Measurements from ENCODE around the gene CEACAM20. TPM values are rescaled to one million over a fixed set of nuclear protein-coding genes. Genes with fewer than 3 reads are reported as not detected.
"Not testable (repeated sequence)": the region's sequence is repeated elsewhere in the genome, so short reads cannot be mapped to it uniquely, and the experiment has no call there.

CEACAM20 gene
- total RNA-seq, 1 experiment from 2014 or later: not detected

DNA sequence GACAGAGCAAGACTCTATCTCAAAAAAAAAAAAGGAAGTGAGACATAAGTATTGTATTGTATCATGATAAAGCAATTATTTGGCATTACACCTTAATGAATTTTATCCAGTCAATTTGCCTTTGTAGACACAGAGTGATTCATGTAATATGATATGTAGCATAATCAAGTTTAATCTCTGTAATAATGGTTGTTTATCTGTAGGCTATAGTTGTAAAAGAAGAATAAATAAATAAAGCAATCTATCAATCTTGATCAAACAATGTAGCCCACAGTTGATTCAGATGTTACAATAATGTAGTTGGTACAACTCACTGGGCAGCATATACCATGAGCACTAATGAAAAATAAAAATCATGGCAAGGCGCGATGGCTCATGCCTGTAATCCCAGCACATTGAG is 28.5 kb upstream of the CEACAM20 start:
- Histone ChIP-seq H3K9me3 (replicated peaks) (no peaks in the 10 kb centered on the region), H3K27ac (no peak overlapping the region), H3K4me1 (no peaks in the 10 kb centered on the region), H3K4me3 (no peak overlapping the region), H3K36me3 (no peaks in the 10 kb centered on the region), H3K27me3 (no peaks in the 10 kb centered on the region)
- no peak for DNase-seq

DNA sequence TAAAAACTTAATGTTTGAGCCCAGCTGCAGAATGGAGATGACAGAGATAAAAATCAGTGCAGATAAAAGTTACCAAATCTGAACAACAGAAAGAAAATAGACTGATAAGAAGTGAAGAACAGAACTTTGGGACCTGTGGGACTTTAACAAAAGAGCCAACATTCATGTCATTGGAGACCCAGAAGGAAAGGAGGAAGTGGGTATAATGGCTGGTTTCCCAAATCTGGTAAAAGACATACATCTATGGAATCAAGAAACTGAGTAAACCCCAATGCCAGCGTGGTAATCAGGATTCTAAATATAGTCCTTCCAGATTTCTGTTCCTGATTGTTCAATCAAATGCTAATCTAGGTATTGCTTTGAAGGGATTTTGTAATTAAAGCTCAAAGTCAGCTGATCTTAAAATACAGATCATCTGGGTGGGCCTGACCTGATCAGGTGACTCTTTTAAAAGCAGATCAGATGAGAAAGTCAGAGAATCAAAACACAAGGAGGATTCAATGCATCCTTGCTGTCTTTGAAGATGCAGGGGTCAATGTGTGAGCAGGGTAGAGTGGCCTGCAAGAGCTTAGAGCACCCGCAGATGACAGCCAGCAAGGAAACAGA is 25.3 kb upstream of the CEACAM20 start:
- Histone ChIP-seq H3K27ac (no peak overlapping the region), H3K9me3 (replicated peaks) (no peaks in the 10 kb centered on the region), H3K4me1 (no peaks in the 10 kb centered on the region), H3K36me3 (no peaks in the 10 kb centered on the region), H3K27me3 (no peaks in the 10 kb centered on the region), H3K4me3 (no peak overlapping the region)
- DNase-seq: no peak

DNA sequence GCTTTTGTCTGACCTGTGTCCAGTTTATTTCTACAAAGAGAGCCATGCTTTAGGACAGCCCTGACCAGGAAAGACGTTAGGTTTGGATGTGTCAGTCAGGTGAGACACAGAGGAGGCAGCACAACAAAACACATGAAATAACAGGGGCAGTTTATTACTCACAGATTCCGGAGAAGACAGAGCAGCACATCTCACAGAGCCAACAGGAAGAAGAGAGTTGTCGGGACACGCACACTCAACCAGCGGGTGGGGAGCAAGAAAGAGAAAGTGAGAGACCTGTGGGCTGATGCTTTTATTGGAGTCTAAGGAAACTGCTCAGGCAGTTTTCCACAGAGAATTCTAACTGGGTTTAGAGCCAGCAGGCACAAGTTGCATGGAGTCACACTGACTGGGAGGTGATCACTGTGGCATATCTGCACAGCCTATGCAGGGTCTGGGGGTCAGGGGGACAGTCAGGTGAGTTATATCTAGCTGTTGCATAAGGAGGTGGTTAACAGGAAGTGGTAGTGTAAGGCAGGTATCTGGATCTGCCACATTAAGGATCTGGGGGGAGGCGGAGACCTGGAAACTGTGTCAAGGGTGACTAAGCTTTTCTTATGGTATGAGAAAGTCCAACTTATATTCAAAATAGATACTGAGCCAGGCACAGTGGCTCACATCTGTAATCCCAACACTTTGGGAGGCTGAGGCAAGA is 24.1 kb upstream of the CEACAM20 start:
- Histone ChIP-seq H3K27me3 (no peaks in the 10 kb centered on the region), H3K36me3 (no peaks in the 10 kb centered on the region), H3K9me3 (replicated peaks) (no peaks in the 10 kb centered on the region), H3K4me3 (no peak overlapping the region), H3K27ac (no peak overlapping the region), H3K4me1 (no peaks in the 10 kb centered on the region)
- no peak for DNase-seq

DNA sequence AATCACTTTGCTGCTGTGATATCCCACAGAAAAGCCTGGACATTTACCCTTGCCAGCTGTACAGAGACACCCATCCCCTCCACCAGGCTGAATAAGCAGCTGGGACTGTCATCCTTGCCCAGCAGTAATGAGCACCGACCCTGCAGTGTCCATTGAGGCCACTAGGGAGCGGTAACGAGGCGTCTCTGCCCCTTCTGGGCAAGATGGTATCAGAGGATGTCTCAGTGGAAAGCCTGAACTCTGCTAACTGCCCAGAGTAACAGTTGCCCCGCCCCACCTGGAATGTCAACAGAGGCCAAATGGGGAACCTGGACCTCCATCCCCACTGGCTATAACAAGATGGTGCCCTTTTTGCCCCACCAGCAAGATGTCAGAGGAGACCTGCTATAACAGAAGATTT is 22.8 kb upstream of the CEACAM20 start:
- no peak overlapping the region for H3K27ac ChIP-seq
- no peaks in the 10 kb centered on the region for H3K9me3 ChIP-seq (replicated peaks)
- DNase-seq: peak; percentile 60 to 73
- no peaks in the 10 kb centered on the region for H3K4me1 ChIP-seq
- H3K4me3 ChIP-seq: no peak overlapping the region
- H3K36me3 ChIP-seq: no peaks in the 10 kb centered on the region
- no peaks in the 10 kb centered on the region for H3K27me3 ChIP-seq

DNA sequence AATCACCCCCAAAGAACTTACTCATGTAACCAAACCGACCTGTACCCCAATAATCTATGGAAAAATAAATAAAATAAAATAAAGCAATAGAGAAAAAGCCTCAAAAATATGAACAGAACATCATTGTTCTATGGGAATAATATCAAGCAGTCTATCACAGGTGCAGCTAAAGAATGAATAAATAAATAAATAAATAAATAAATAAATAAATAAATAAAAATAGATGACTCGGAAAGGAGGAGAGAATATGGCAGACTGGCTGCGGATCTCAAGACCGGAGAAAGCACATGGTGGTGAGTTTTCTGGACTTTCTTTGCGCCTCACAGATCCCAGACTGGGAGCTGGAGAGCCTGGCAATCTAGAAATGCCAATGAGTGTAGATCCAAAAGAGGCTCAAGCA is 22.4 kb upstream of the CEACAM20 start:
- Histone ChIP-seq H3K4me1 (no peaks in the 10 kb centered on the region), H3K27me3 (no peaks in the 10 kb centered on the region), H3K27ac (no peak overlapping the region), H3K9me3 (replicated peaks) (no peaks in the 10 kb centered on the region), H3K4me3 (no peak overlapping the region), H3K36me3 (no peaks in the 10 kb centered on the region)
- DNase-seq: no peak

DNA sequence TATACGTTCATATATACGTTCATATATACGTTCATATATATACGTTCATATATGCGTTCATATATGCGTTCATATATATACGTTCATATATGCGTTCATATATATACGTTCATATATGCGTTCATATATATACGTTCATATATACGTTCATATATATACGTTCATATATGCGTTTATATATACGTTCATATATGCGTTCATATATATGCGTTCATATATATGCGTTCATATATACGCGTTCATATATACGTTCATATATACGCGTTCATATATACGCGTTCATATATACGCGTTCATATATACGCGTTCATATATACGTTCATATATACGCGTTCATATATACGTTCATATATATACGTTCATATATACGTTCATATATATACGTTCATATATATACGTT is 21.5 kb upstream of the CEACAM20 start:
- not testable (repeated sequence) for H3K27me3 ChIP-seq; H3K4me1 ChIP-seq; H3K27ac ChIP-seq; H3K9me3 ChIP-seq (replicated peaks); DNase-seq; H3K36me3 ChIP-seq; H3K4me3 ChIP-seq

DNA sequence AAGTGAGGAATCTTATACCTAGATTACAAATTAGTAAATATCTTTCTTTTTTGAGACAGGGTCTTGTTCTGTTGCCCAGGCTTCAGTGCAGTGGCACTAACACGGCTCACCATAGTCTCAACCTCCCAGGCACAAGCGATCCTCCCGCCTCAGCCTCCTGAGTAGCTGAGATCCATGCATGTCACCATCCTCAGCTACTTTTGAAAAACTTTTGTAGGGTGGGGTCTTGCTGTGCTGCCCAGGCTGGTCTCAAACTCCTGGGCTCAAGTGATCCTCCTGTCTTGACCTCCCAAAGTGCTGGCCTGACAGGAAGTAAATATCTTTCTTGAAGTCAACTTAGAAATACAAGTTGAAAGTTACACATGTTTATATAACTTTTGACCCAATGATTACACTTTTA is 20.0 kb upstream of the CEACAM20 start:
- no peak overlapping the region for H3K27ac ChIP-seq

DNA sequence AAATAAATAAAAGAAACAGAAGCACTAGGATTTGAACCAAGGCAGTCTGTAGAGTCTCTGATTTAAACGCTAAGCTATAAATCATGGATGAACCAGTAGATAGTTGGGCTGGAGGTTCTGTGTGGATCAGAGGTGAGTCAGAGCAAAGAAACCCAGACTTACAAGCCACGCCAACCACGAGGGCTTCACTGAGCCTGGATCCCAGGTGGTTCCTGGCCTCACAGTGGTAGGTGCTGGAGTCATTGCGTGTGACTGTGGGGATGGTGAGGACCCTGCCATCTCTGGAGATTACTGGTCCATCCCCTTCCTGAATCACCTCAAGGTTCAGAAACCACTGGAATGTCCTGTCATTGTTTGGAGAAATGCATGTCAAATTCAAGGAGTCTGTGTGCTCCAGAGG is 19.3 kb upstream of the CEACAM20 start:
- no peaks in the 10 kb centered on the region for H3K4me1 ChIP-seq
- H3K27me3 ChIP-seq: no peaks in the 10 kb centered on the region
- no peak for DNase-seq
- no peaks in the 10 kb centered on the region for H3K36me3 ChIP-seq
- H3K4me3 ChIP-seq: no peak overlapping the region
- H3K9me3 ChIP-seq (replicated peaks): no peaks in the 10 kb centered on the region
- no peak overlapping the region for H3K27ac ChIP-seq

More for the DNA sequence above, 20.0 kb upstream of the CEACAM20 start:
- Histone ChIP-seq H3K9me3 (replicated peaks) (no peaks in the 10 kb centered on the region), H3K4me1 (no peaks in the 10 kb centered on the region), H3K27me3 (no peaks in the 10 kb centered on the region), H3K4me3 (no peak overlapping the region), H3K36me3 (no peaks in the 10 kb centered on the region)
- no peak for DNase-seq

DNA sequence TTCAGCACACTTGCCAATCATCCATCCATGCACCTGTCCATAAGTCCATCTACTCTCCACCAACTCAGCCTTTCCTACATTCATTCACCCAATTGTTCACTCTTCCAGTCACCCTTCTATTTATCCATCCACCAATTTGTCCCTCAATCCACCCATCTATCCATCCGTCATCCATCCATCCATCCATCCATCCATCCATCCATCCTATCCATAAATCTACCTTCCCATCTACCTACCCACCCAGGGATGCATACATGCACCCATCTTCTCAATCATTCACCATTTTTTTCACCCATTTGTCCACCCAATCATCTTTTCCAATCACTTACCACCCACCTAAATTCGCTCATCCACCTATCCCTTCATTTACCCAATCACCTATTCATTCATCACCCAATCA is 14.6 kb upstream of the CEACAM20 start:
- no peaks in the 10 kb centered on the region for H3K36me3 ChIP-seq
- DNase-seq: no peak
- H3K27me3 ChIP-seq: no peaks in the 10 kb centered on the region
- no peaks in the 10 kb centered on the region for H3K4me1 ChIP-seq
- no peaks in the 10 kb centered on the region for H3K9me3 ChIP-seq (replicated peaks)
- H3K4me3 ChIP-seq: no peak overlapping the region
- no peak overlapping the region for H3K27ac ChIP-seq

DNA sequence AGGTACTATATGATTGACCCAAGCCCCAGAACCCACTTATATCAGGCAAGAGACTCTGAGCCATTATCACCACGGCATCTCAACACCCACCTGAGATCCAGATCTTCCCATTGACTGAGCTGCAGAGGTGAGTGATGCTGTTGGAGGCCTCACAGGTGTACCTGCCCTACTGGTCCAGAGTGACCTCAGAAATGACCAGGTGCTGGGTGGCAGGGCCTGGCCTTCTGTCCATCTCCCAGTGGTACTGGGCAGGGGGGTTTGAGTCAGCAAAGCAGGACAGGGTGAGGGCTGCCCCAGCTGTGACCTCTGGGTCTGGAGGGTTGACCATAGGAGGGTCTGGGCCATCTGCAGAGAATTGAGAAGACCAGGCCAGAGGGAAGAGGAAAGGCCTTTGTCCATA is 13.2 kb upstream of the CEACAM20 start:
- Histone ChIP-seq H3K27ac (no peak overlapping the region), H3K4me3 (no peak overlapping the region), H3K4me1 (no peaks in the 10 kb centered on the region), H3K36me3 (no peaks in the 10 kb centered on the region), H3K9me3 (replicated peaks) (no peaks in the 10 kb centered on the region), H3K27me3 (no peaks in the 10 kb centered on the region)
- DNase-seq: no peak

DNA sequence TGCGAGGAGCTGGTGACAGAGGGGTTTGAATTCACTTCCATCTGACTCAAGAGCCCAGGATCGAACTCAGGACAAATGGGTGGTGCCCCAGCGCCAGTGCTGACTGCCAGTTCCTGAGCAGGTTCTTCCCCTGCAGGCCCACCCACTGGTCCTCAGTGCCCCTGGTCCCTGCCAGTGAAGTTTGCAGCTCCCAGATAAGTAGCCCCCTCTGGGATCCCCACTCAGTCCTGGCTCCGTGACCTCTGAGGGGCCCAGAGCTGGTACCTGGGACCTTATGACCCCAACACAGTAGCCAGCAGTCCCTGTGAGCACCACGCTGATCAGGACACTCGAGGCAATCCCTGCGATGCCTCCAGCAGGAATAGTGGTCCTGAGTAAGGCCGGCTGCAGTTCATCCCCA is 11.3 kb upstream of the CEACAM20 start:
- no peaks in the 10 kb centered on the region; the same call in 1 of the 2 replicates for H3K9me3 ChIP-seq (replicated peaks)
- H3K27me3 ChIP-seq: no peaks in the 10 kb centered on the region
- DNase-seq: no peak
- no peak overlapping the region for H3K27ac ChIP-seq
- H3K4me3 ChIP-seq: no peak overlapping the region
- no peaks in the 10 kb centered on the region for H3K36me3 ChIP-seq
- H3K4me1 ChIP-seq: no peaks in the 10 kb centered on the region

DNA sequence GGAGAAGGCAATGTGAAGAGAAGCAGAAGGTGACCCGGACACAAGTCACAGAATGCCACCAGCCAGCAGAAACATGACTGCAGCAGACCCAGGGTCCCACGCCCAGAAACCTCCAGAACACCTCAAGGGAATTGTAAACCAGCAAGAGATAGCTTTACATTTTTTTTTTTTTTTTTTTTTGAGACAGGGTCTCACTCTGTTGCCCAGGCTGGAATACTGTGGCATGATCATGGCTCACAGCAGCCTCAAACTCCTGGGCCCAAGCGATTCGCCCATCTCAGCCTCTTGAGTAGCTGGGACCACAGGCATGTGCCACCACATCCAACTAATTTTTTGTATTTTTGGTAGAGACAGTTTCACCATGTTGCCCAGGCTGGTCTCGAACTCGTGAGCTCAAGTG is 10.5 kb upstream of the CEACAM20 start:
- Histone ChIP-seq H3K4me3 (no peak overlapping the region), H3K27me3 (no peaks in the 10 kb centered on the region), H3K27ac (no peak overlapping the region), H3K36me3 (no peaks in the 10 kb centered on the region), H3K9me3 (replicated peaks) (no peaks in the 10 kb centered on the region; the same call in 1 of the 2 replicates), H3K4me1 (no peaks in the 10 kb centered on the region)
- DNase-seq: no peak

DNA sequence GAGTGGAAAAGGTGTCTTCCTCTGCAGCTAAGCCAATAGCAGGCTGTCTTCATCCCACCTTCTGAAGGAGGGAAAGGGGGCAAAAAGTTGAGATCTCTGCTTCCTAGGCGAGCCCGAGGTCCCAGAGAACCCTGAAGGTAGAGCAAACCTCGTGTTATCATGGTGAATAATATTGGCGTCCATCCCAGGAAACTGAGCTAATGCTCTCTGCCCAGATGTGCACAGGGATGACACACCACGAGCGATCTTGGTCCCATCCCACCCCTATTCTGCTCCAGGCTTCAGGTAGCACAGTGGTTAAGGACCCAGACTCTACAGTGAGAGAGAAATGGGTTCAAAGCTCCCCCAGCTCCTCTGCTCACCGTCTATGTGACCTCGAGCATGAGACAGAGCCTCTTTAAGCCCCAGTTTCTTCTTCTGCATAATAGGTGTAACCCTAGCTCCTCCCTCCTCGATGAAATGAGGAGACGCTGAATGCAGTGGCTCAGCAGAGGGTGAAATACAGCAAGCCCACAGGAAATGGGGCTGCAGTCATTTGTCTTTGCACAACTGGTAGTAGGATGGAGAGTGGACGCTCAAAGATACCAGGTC is 9.9 kb upstream of the CEACAM20 start:
- no peaks in the 10 kb centered on the region for H3K27me3 ChIP-seq
- no peak for DNase-seq
- no peaks in the 10 kb centered on the region for H3K4me1 ChIP-seq
- H3K9me3 ChIP-seq (replicated peaks): no peaks in the 10 kb centered on the region; the same call in 1 of the 2 replicates
- no peak overlapping the region for H3K27ac ChIP-seq
- no peaks in the 10 kb centered on the region for H3K36me3 ChIP-seq
- H3K4me3 ChIP-seq: no peak overlapping the region

DNA sequence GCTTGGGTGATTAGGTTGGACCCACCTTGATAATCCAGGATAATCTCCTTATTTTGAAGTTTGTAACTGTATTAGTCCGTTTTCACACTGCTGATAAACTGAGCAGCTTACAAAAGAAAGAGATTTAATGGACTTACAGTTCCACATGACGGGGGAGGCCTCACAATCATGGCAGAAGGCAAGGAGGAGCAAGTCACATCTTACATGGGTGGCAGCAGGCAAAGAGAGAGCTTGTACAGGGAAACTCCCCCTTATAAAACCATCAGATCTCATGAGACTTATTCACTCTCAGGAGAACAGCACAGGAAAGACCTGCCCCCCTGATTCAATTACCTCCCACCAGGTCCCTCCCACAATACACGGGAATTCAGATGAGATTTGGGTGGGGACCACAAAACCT is 5.9 kb upstream of the CEACAM20 start:
- not testable (repeated sequence) for H3K4me1 ChIP-seq; H3K36me3 ChIP-seq; DNase-seq; H3K9me3 ChIP-seq (replicated peaks); H3K27ac ChIP-seq; H3K27me3 ChIP-seq; H3K4me3 ChIP-seq

DNA sequence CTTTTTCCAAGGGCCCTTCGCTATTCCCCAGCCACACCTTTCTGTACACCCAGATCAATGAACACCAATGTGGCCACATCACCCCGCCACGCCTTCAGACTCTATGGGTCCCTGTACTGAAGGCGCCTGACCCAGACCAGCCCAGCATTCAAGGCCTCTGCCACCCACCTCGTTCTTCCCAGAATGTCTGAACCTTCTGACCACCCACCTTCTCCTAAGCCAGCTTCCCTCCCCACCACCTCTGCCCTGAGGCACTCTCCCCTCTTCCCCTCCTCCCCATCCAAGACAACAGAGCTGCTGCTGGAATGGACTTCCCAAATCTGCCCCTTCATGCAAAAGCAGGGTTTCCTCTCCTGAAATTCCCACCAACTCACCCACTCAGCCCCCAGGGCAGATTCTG is 3.3 kb upstream of the CEACAM20 start:
- no peaks in the 10 kb centered on the region for H3K4me1 ChIP-seq
- no peaks in the 10 kb centered on the region for H3K27me3 ChIP-seq
- no peak overlapping the region for H3K27ac ChIP-seq
- no peaks in the 10 kb centered on the region for H3K36me3 ChIP-seq
- H3K4me3 ChIP-seq: no peak overlapping the region
- no peaks in the 10 kb centered on the region; the same call in 1 of the 2 replicates for H3K9me3 ChIP-seq (replicated peaks)
- no peak for DNase-seq

DNA sequence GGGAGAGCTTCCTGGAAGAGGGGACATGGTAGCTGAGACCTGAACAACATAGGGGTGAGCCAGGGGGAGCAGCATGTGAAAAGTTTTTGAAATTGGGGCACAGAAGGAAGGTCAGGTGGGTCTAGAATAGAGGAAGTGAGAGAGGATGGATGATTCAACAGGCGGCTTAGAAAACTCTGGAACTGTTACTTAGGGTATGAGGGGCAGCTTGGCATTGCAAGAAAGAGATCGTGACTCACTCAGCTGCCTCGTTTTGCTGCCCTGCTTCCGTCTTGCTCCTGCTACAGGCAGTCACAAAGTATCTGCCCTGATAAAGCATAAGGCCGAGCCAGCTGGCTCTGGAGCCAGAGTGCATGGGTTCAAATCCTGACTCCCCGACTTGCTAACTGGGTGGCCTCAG is 1.3 kb upstream of the CEACAM20 start:
- H3K9me3 ChIP-seq (replicated peaks): no peaks in the 10 kb centered on the region; the same call in 1 of the 2 replicates
- H3K27me3 ChIP-seq: no peaks in the 10 kb centered on the region
- no peak for DNase-seq
- H3K27ac ChIP-seq: no peak overlapping the region
- H3K4me1 ChIP-seq: no peaks in the 10 kb centered on the region
- H3K36me3 ChIP-seq: no peaks in the 10 kb centered on the region
- no peak overlapping the region for H3K4me3 ChIP-seq

Data from SJCRH30 (cell line).